ENCODE results near the gene HOOK2. TPM values are rescaled to one million over a fixed set of nuclear protein-coding genes. Genes with fewer than 3 reads are reported as not detected.

Gene HOOK2
- total and polyA plus RNA-seq, 2 experiments from 2014 or later: 70.5 to 113 TPM

GRCh38 chr19:12749938-12750521 lies 25.3 kb downstream of the HOOK2 start:
- Histone ChIP-seq H3K27ac (no peak overlapping the region), H3K4me3 (no peak overlapping the region), H3K36me3 (replicated peaks; ENCODE audit: insufficient read depth, low read depth) (no peaks in the 10 kb centered on the region), H3K4me2 (no peak overlapping the region), H3K27me3 (peaks cover 25% of the 10 kb centered on the region), H4K20me1 (ENCODE audit: insufficient read depth, poor library complexity, severe bottlenecking) (no peaks in the 10 kb centered on the region), H3K9me2 (replicated peaks; ENCODE audit: insufficient read depth) (no peaks in the 10 kb centered on the region), H3K4me1 (ENCODE audit: insufficient read depth) (no peaks in the 10 kb centered on the region), H3K79me2 (no peaks in the 10 kb centered on the region), H2AFZ (no peak overlapping the region), H3K9me3 (ENCODE audit: low read depth) (no peaks in the 10 kb centered on the region)
- TF ChIP-seq CTCF (IDR thresholded peaks at IDR 0.05; ENCODE audit: poor library complexity) (no peak), EZH2 (IDR thresholded peaks at IDR 0.05; ENCODE audit: borderline replicate concordance) (no peak), EZH2phosphoT487 (IDR thresholded peaks at IDR 0.05; ENCODE audit: low read depth, severe bottlenecking, unreplicated experiment) (no peak)
- 55% methylated on average over 24 of the region's 24 CpGs for WGBS (ENCODE audit: low lambda C conversion rate, missing lambda C conversion rate)
- no peak for DNase-seq (ENCODE audit: low spot score)

- no peak overlapping the region for H3K4me3 ChIP-seq
- no peak for DNase-seq (ENCODE audit: low spot score)
- H3K9me2 ChIP-seq (replicated peaks; ENCODE audit: insufficient read depth): no peaks in the 10 kb centered on the region
- peaks cover 25% of the 10 kb centered on the region for H3K27me3 ChIP-seq
- no peaks in the 10 kb centered on the region for H3K4me1 ChIP-seq (ENCODE audit: insufficient read depth)
- no peaks in the 10 kb centered on the region for H3K79me2 ChIP-seq
- no peak overlapping the region for H3K27ac ChIP-seq
- no peak overlapping the region for H3K4me2 ChIP-seq
- no peak overlapping the region for H2AFZ ChIP-seq
- H3K36me3 ChIP-seq (replicated peaks; ENCODE audit: insufficient read depth, low read depth): no peaks in the 10 kb centered on the region
- H3K9me3 ChIP-seq (ENCODE audit: low read depth): no peaks in the 10 kb centered on the region
- H4K20me1 ChIP-seq (ENCODE audit: insufficient read depth, poor library complexity, severe bottlenecking): no peaks in the 10 kb centered on the region
- TF ChIP-seq CTCF (IDR thresholded peaks at IDR 0.05; ENCODE audit: poor library complexity) (no peak), EZH2 (IDR thresholded peaks at IDR 0.05; ENCODE audit: borderline replicate concordance) (no peak), EZH2phosphoT487 (IDR thresholded peaks at IDR 0.05; ENCODE audit: low read depth, severe bottlenecking, unreplicated experiment) (no peak)
- WGBS (ENCODE audit: low lambda C conversion rate, missing lambda C conversion rate): 75% methylated on average over 4 of the region's 6 CpGs
Observed at GRCh38 chr19:12748489-12748888, 26.9 kb downstream of the HOOK2 start.

- no peak for DNase-seq (ENCODE audit: low spot score)
- 95% methylated on average over 17 of the region's 22 CpGs for WGBS (ENCODE audit: low lambda C conversion rate, missing lambda C conversion rate)
- H3K9me3 ChIP-seq (ENCODE audit: low read depth): no peaks in the 10 kb centered on the region
Observed at GRCh38 chr19:12745166-12745897, 30.0 kb downstream of the HOOK2 start.

More at GRCh38 chr19:12745166-12745897, 30.0 kb downstream of the HOOK2 start:
- Histone ChIP-seq H3K36me3 (replicated peaks; ENCODE audit: insufficient read depth, low read depth) (no peaks in the 10 kb centered on the region), H4K20me1 (ENCODE audit: insufficient read depth, poor library complexity, severe bottlenecking) (no peaks in the 10 kb centered on the region), H3K79me2 (no peaks in the 10 kb centered on the region), H2AFZ (no peak overlapping the region), H3K4me2 (no peak overlapping the region), H3K27ac (no peak overlapping the region), H3K4me1 (ENCODE audit: insufficient read depth) (no peaks in the 10 kb centered on the region), H3K4me3 (no peak overlapping the region), H3K27me3 (peaks cover 3% of the 10 kb centered on the region), H3K9me2 (replicated peaks; ENCODE audit: insufficient read depth) (no peaks in the 10 kb centered on the region)
- TF ChIP-seq CTCF (IDR thresholded peaks at IDR 0.05; ENCODE audit: poor library complexity): no peak
- TF ChIP-seq EZH2 (IDR thresholded peaks at IDR 0.05; ENCODE audit: borderline replicate concordance): no peak
- TF ChIP-seq EZH2phosphoT487 (IDR thresholded peaks at IDR 0.05; ENCODE audit: low read depth, severe bottlenecking, unreplicated experiment): no peak
